PFSK-1 (cell line): ENCODE data around the gene SUCO.

Experiments
- FOXP2 ChIP-seq: optimal IDR thresholded peaks from 2 replicates; pipeline ENCODE3; 2011; ENCODE audit warnings: borderline replicate concordance, control low read depth, inconsistent platforms; ENCODE audit not compliant: insufficient read depth; ENCODE audit errors: extremely low read length, extremely low read depth
- POLR2AphosphoS5 ChIP-seq: IDR thresholded peaks from 2 replicates; pipeline ENCODE4 v1.6.1; 2012; ENCODE audit warnings: low read depth, mild to moderate bottlenecking, control low read depth, low read length, moderate library complexity
- REST ChIP-seq, 2 experiments: IDR thresholded peaks; 2 replicates each; pipeline versions ENCODE4 v1.6.1 to v1.8.0; 2011 to 2012; ENCODE audit warnings: low read depth in 2 of 2, low read length in 2 of 2, control low read depth in 1 of 2, inconsistent platforms in 1 of 2, mild to moderate bottlenecking in 1 of 2, moderate library complexity in 1 of 2; ENCODE audit not compliant: insufficient read depth in 1 of 2
- SIN3A ChIP-seq: IDR thresholded peaks from 2 replicates; pipeline ENCODE4 v1.6.1; 2012; ENCODE audit warnings: mild to moderate bottlenecking, low read length, moderate library complexity, borderline replicate concordance; ENCODE audit not compliant: insufficient read depth
- TAF1 ChIP-seq: IDR thresholded peaks from 2 replicates; pipeline ENCODE4 v1.6.1; 2012; ENCODE audit warnings: low read length, control low read depth, borderline replicate concordance; ENCODE audit not compliant: insufficient read depth

Gene SUCO

GRCh38 chr1:172658871-172659453, 126.0 kb downstream of the SUCO start, which contains the start of gene FASLG:
FASLG (plus strand) TSS chr1:172659103; CDS start chr1:172659202, 99 bp downstream.
- TF ChIP-seq FOXP2: no peak
- TF ChIP-seq REST (IDR thresholded peaks at IDR 0.05; ENCODE audit: insufficient read depth in 1 of 2, low read depth in 2 of 2, low read length in 2 of 2): no peak
- TF ChIP-seq POLR2AphosphoS5: no peak
- no peak for TF ChIP-seq SIN3A
- TF ChIP-seq TAF1: no peak

DNA sequence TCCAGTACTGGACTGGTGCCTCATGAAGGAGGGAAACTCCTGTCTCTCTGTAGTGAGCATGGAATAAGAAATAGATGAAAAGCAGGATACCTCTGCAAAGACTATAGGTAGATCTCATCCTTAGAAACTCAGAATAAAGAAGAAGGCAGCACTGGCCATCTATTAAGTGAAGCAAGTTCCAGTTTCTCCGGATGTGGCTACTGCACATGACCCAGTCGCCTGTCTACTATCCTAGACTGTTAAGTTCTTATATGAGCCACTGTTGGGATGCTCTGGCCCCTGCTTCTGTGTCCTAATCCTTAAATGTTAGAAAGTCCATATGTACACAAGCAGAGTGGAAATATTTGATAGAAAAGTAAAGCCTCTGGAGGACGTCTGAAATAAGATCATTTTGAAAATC, 128.2 kb downstream of the SUCO start:
- TF ChIP-seq FOXP2 (no peak), POLR2AphosphoS5 (no peak), SIN3A (no peak)
